GM15510 (cell line): Measurements from ENCODE around the gene TFDP1.

ENCODE experiments used
- POLR2A ChIP-seq: IDR thresholded peaks from 3 replicates; pipeline ENCODE4 v1.6.1; 2011; ENCODE audit warnings: borderline replicate concordance; ENCODE audit not compliant: insufficient read length; ENCODE audit errors: extremely low read depth

TFDP1 gene

GRCh38 chr13:113663934-113664333 is 79.4 kb downstream of the TFDP1 start:
- no peak for TF ChIP-seq POLR2A

- no peak for TF ChIP-seq POLR2A
Measured at GRCh38 chr13:113664751-113665596, 80.4 kb downstream of the TFDP1 start.

- no peak for TF ChIP-seq POLR2A
Measured at GRCh38 chr13:113665597-113666328, 81.2 kb downstream of the TFDP1 start.

- TF ChIP-seq POLR2A = no peak
Measured at GRCh38 chr13:113666329-113666670, 81.7 kb downstream of the TFDP1 start.

- no peak for TF ChIP-seq POLR2A
Measured at GRCh38 chr13:113666951-113667701, 82.6 kb downstream of the TFDP1 start, which contains the start of gene GRK1. Gene GRK1, plus strand, starts transcription at chr13:113667219. Its CDS starts 168 bp downstream, at chr13:113667387.

GRCh38 chr13:113667771-113668490 is 83.4 kb downstream of the TFDP1 start:
- TF ChIP-seq POLR2A = no peak

- no peak for TF ChIP-seq POLR2A
Measured at GRCh38 chr13:113668491-113668971, 84.0 kb downstream of the TFDP1 start.

- no peak for TF ChIP-seq POLR2A
Measured at GRCh38 chr13:113669231-113669754, 84.7 kb downstream of the TFDP1 start.

GRCh38 chr13:113669755-113670341 is 85.3 kb downstream of the TFDP1 start:
- TF ChIP-seq POLR2A = no peak

- no peak for TF ChIP-seq POLR2A
Measured at GRCh38 chr13:113670541-113670940, 86.0 kb downstream of the TFDP1 start.

GRCh38 chr13:113671066-113672001 is 86.8 kb downstream of the TFDP1 start:
- TF ChIP-seq POLR2A = no peak

GRCh38 chr13:113672002-113672651 is 87.6 kb downstream of the TFDP1 start:
- no peak for TF ChIP-seq POLR2A
